Stimulated activated naive CD4-positive, alpha-beta T cell (primary cell): ENCODE data around the gene SIRT4.

Experiments used
- DNase-seq, 6 experiments: peaks; one replicate each; lab custom pipeline; 2025; lab: John Stamatoyannopoulos, UW

SIRT4 gene, protein sequence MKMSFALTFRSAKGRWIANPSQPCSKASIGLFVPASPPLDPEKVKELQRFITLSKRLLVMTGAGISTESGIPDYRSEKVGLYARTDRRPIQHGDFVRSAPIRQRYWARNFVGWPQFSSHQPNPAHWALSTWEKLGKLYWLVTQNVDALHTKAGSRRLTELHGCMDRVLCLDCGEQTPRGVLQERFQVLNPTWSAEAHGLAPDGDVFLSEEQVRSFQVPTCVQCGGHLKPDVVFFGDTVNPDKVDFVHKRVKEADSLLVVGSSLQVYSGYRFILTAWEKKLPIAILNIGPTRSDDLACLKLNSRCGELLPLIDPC

DNA sequence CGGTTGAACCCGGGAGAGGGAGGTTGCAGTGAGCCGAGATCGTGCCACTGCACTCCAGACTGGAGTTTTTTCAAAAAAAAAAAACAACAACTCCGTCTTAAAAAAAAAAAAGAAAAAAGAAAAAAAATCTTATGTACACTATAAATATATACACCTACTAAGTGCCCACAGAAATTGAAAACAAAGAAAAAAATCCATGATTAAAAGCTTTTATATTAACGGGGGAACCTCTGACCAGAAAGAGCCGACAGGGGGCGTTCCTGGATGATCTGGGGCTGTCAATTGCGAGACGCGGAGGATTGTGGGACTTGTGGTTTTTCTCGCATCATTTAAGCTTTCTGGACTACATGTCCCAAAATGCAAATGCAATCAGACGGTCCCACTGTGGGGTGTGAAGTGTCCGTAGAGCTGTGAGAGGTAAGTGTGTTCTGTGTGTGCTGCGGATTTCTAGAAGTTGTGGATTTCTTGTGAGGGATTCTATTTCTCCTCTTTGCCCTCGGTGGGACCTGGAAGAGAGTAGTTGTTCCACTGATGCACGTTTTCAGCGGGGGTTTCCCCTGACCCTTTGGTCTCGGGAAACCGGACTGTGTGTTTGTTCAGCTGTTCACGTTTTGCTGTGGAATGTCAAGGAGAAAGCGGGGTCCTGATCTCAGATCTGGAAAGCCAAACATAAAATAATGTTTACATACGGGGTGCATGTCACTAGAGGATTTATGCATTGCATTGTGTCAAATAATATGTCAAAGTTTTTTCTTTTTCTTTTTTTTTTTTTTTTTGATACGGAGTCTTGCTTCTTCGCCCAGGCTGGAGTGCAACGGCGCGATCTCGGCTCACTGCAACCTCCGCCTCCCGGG lies at the start of gene SIRT4:
SIRT4 (plus strand) TSS at position 360 of the 854 bp plus-strand sequence. CDS start 1,241 bp downstream, outside the sequence.
- DNase-seq, result peak; percentile 74 to 88 (median 82)

DNA sequence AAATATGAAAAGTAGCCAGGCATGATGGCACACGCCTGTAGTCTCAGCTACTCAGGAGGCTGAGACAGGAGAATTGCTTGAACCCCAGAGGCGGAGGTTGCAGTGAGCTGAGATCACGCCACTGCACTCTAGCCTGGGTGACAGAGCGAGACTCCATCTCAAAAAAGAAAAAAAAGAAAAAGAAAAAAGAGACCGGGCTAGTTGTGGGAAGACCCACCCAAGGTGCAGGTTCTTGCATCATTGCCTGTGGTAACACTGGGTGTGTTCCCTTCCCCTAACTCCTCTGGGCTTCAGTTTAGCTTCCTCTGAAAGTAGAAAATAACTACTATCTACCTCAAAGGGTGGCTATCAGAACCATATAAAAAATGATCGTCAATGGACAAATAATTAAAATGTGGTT lies 48.8 kb upstream of the SIRT4 start:
- DNase-seq, result peak in 5 of 6 experiments; percentile 22 to 80 (median 74)

DNA sequence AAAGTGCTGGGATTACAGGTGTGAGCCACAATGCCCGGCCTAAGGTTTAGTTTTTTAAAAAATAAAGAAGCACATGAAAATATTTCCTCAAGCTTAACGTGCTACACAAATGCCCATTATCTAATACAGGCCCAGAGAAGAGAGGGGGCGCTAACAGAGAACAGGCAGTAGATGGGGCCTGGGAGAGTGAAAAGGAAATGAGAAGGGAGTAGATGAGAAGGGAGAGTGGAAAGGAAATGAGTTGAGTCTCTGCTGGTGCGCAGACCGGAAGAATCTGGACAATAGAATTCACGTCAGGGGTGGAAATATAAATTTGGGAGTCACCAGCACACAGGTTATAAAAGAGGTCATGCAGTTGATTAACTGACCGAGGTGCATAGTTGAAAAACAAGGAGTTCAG lies 47.3 kb upstream of the SIRT4 start:
- DNase-seq, result peak in 1 of 6 experiments; percentile 36

DNA sequence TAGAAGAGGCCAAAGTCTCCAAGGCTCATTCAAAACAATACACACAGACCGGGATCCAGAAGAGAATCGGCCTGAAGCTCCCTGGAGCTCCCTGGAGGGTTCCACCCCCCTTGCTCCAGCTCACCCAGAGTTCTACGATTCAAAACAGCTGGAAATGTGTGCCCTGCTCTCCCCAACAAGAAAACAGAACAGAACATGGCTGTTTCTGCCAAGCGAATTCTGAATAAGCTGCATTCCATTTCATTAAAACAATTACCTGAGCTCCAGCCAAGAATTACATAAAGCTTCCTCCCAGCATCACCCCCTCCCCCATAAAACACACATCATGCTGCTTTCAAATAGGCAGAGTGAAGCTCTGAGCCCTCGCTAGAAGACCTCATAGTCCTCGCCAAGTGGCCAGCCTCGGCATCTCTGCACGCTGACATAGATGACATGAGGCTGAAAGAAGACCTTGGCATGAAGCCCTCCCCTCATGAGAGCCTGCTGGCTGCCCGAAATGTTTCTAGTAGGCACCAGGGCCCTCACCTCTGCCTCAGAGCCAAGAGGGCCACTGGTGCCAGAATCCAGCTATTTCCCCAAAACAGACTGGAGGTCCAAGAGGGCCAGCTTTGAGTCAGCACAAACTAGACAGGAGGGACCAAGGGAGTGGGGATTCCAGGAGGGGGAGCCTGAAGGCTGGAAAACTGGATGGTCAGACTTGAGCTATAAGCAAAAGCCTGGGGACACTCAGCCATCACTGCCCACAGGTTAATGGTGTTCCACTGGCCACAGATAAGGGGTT lies 44.9 kb upstream of the SIRT4 start:
- peak in 2 of 6 experiments; percentile 15 to 23 for DNase-seq

DNA sequence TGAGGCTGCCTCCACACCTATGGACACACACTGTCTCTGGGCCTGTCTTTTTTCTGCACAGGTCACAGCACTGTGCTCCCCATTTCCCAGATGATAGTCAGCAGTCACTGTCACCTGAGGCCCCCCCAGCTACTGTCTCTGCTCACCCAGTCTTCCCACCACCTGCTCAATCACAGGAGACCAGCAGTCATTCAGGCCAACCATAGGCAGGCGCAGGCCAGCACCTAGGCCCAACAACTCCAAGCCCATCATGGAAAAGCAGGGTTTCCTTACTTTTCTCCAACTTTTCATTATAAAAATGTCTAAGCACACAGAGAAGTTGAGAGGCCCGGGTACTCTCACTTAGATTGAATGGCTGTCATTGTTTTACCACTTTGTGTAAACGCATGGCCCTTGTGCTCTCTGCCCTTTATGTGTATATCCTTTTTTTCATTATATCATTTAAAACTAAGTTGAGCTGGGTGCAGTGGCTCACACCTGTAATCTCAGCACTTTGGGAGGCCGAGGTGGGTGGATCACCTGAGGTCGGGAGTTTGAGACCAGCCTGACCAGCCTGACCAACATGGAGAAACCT lies 43.7 kb upstream of the SIRT4 start:
- no peak for DNase-seq

DNA sequence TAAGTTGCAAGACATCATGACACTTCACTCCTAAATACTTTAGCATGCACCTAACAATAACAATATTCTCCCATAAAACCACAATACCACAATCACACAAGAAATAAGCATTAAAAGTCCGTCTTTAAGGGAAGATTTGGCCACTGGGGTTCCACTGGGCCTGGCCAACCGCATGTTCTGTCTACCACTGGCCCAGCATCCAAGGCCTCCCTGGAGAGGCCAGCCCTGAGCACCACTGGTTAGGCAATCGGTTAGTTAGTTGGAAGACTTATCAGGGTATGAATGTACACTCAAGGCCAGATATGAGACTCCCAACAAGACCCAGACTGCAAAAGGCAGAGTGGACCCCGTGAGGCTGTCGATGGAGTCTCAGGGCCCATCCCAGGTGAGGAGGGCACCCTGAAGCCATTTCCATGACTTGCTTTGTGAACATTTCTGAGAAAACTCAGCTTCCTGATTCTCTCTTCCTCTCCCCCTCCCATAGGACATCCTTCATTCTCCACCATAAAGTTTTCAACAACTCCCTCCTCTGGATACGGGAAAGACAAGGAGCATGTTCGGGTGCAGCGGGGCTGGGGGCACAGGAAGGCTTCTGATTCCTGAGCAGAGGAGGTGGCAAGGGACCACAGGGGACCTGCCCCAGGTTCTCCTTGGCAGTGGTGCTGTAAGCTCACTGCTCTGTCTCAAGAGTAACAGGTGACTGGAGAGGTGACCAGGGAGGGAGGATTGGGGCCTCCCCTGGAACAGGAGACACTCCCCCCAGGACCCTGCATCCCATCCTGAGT lies 42.5 kb upstream of the SIRT4 start:
- no peak for DNase-seq

DNA sequence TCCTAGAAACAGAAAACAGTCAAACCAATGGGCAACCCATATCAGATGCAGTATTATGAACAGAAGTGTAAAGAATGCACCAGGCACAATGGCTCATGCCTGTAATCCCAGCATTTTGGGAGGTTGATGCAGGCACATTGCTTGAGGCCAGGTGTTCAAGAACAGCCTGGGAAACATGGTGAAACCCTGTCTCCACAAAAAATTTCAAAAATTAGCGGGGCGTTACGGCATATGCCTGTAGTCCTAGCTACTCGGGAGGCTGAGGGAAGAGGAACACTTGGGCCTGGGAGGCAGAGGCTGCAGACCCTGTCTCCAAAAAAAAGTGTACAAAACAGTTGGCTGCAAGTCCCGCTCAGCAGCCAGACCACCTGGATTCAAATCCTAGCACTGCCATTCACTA lies 41.5 kb upstream of the SIRT4 start:
- DNase-seq, result no peak

DNA sequence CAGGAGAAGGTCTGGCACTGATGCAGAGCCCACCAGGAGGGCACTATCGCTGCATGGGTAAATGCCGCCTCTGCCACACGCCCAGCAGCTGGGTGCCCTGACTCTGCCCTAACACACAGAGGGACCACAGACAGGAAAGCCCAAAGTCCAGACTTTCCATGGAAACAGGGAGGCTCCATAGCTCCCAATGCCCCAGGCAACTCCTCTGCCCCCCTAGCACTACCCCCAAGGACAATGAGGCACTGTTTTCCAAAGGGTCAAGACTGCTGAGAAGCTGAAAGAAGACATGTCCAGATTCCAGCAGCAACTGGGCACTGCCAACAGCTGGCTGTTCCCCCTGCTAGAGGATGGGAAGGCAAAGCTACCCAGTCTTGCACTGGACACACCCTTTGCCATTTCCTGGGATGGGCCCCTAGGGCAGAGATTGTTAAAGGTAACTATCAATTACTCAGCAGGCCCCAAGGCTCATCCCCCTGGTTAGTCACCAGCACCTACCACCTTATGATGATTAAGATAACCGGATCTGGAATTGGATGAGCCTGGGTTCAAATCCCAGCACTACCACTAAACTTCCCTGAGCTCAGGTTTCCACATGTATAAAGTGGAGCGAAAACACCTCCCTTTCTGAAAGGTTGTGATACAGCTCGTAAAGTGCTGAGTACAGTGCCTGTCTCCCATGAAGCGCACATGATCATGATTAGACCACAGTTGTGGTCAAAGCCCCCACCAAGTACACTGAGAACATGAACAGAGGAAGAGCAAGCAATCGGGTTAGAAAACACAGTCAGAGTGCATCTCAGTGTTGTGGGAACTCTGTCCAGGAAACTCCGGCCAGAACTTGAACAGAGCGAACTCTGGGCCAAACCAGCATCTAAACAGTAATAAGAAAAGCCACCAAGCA lies 39.9 kb upstream of the SIRT4 start:
- peak in 1 of 6 experiments; percentile 43 for DNase-seq

DNA sequence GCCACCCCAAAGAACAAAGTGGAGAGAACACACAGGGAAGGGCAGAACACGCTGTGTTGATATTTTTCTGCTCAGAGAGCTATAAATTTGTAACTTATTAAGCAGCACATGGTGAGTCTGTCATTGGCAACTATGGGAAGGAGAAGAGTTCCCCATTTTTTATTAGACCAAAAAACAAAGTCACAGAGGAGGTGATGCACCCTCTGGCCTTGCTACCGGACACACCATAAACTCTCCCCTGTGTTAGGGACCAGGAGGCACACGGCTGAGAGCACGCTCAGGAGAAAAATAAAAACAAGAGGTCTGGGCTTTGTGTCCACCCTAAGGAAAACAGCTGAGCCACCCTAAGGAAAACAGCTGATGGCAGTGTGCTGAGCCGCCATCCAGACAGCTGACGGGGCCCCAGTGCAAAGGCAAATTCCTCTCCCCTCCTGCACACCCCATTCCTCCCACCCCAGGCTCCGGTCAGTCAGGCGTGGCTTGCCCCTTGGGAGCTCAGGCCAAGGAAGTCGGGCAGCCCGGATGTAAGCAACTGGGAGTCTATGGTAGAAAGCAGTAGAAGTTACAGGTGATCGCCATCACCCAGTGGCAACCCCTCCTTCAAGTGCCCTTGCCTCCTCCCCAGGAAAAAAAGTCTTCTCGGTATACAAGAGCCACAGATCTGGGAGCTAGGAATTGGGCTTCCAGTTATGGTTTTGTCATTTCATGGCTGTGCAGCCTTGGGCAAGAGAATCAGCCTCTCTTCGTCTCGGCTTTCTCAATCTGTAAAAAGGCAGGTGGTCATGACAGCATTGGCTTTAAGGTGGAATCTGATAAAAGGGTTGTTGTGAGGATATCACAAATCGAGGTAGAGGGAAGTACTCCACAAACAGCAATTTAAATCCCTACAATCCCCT lies 39.0 kb upstream of the SIRT4 start:
- no peak for DNase-seq

DNA sequence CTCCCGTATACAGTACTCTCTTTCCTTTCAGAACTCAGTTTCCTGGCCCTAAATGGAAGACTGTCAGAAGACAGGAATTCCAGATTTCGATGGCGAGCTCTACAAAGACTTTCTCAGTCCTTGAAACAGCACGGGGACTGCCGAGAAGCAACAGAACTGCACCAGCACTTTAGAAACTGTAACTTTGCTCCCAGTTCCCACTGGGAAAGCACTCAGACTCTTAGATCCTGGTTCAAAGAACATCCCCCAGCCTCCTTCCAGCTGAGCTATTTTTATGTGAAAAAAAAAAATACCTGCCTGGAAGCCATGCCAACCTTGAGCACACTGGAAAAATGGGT lies 38.4 kb upstream of the SIRT4 start:
- DNase-seq, result no peak

DNA sequence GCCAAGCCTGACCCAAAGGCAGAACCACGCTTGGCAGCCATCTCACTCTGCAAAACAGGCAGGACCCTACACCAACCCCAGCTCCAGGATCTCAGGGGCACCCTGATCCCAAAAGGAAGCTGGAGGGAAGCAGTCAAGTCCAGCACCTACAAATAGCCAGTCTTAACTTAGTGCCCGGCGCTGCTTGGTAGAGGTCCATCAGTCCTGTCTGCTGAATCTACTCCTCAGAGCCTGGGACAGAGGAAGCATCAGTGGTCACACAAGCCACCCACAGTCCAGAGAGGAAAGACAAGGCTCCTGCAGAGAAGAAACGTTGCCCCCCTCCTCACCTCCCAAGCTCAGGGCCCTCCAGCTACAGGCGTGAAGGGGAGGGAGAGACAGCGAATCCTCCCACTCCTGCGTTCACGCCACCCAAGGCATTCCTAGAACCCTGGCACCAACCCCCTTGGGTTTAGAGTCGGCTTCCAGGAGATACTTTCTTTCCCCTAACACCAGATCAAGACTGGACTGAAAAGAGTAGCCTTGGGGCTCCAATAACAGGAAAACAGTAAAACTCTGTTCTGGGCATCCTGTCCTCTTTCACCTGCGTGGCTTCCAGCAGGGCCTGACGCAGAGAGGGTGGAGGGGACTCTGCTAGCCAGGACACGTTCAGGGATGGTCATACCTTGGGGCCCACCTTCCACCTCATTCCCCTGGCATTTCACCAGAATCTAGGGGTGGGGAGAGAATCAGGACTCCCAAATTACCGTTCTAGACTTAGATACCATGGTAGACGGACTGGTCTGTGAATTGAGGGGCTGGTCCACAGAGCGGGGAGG lies 37.8 kb upstream of the SIRT4 start:
- peak in 2 of 6 experiments; percentile 31 to 45 for DNase-seq

DNA sequence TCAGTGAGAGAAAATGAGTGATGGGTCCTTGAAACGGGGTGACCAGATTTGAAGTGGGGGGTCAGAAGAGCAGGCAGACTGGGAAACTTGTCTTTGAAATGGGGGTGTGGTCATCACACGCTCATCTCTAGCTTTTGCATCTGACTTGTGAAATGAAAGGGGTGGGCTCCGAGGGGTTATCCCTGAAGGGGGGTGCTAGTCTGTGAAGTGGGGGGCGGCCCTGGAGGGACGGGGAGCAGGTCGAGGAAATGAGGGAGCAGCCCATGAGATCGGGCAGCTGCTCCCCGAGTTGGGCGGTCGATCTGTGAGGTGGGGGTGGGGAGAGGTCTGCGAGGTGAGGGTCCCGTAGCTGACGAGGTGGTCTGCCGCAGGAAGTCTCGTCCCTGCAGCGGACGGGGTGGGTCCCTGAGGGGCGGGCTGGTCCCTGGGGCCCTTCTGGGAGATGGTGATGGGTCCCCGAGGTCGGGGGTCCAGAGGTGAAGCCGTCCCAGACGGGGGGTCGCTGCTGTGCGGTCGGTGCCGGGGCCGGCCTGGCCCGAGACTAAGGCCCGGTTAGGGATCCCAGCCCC lies 37.1 kb upstream of the SIRT4 start:
- DNase-seq, result peak in 2 of 6 experiments; percentile 13 to 45

DNA sequence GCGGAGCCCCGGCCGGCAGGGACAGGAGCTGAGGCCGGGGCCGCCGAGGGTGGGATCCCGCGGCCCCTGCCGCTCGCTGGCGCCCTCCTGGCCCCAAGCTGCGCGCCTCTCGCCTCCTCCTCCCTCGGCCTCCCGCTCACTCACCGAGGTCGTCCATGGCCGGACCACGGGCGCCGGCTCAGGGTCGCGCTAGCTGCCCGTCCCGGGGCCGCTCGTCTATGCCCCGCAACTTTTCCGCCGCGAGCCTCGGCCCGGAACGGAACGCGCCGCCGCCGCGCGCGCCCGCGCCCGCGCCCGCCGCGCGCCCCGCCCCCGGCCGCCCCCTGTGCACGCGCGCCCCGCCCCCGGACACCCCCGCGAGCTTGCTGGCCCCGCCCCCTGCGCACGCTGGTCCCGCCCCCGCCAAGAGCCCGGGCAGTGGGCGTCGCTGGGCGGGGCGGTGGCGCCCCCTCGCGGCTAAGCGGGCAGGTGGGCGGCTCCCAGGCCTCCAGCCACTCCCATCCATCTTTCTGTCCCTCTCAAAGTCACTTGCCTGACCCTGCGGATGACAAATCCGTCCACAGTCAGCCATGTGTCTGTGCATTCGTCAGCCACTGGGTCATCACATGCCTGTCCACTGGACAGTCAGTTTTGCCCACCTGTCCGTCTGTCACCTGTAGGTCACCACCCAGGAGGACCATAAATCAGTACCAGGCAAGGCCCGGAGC lies 36.5 kb upstream of the SIRT4 start, which contains the start of gene PXN:
PXN (minus strand) TSS at position 258 of the 707 bp plus-strand sequence; CDS start at position 157, 101 bp downstream.
- DNase-seq, result peak; percentile 82 to 92 (median 90)

DNA sequence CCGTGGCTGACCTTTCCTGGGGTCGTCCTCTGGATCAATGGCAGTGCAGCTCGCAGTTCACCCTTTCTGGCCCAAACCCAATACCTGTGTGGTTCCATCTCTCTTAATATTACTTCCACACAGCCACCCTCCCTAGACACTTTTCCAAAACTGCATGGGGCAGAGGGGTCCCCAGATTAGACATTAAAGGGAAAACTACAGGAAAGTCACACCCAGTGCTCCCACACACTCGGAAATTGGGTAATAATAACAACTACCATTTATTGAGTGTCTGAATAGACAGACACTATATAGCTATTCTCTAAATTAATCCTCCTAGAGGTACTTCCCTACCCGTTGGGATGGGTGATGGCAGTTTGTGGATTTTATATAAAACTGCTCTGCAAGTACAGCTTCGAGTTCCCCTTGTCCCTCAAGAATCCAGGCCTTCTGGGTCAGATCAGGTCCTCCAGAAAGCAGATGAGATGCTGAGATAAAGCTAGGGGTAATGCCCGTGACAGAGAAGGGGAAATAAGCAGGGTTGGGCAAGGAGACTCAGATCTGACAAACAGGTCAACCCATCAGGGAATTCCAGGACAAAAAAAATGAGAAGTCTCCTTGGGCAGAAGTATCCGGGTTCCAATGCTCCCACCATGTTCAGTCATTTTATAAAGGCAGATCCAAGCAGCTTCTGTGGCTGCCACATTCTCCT lies 35.8 kb upstream of the SIRT4 start:
- no peak for DNase-seq

DNA sequence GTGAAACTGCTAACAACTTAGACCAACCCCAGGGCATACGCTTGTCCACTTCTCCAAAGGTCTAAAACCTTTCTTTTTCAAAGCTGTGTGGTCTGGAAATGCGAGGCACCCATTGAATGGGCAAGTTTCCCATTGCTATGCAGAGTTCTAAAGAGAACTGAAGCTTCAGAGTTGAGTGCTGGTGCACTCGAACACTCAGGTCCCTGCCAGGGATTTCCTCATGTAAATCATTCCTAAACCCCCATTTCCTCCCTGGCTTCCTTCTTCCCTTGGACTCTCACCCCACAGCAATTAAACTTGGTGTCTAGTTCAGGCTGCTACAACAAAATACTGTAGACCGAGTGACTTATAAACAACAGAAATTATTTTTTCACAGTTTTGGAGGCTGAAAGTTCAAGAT lies 34.4 kb upstream of the SIRT4 start:
- no peak for DNase-seq

DNA sequence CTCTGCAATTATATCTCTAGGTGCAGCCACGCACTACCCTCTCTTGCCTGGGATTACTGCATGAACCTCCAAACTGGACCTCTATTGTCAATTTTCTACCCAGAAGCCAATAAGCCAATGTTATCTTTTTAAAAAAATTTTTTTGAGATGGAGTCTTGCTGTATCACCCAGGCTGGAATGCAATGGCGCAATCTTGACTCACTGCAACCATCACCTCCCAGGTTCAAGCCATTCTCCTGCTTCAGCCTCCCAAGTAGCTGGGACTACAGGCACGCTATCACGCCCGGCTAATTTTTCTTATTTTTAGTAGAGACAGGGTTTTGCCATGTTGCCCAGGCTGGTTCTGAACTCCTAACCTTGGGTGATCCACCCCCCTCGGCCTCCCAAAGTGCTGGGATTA lies 25.4 kb upstream of the SIRT4 start:
- DNase-seq, result no peak
